ENCODE data around the gene FBXO47. TPM values are rescaled to one million over a fixed set of nuclear protein-coding genes. Genes with fewer than 3 reads are reported as not detected.

FBXO47 gene
- total and polyA plus RNA-seq, 12 donors, result not detected

GRCh38 chr17:38897176-38897575 lies 70.0 kb downstream of the FBXO47 start:
- TF ChIP-seq CTCF (IDR thresholded peaks at IDR 0.05), result no peak

GRCh38 chr17:38896346-38896954 lies 70.8 kb downstream of the FBXO47 start:
- intact Hi-C loops (cut with DNase I), result no loop called here
- peaks cover 0 to 72% (median 20%) of the 10 kb centered on the region in 9 donors for H3K36me3 ChIP-seq
- ATAC-seq (peak in 5 of 8 donors; percentile 5 to 18 (median 15)), DNase-seq (peak; percentile 54)
- no peak overlapping the region for H3K4me3 ChIP-seq
- H3K27me3 ChIP-seq, result no peaks in the 10 kb centered on the region
- H3K4me1 ChIP-seq, result peaks cover 40 to 99% (median 82%) of the 10 kb centered on the region in 9 donors
- 52 to 61% methylated on average over 13 of the region's 13 CpGs for WGBS, 2 donors
- H3K27ac ChIP-seq, result peak overlapping the region; percentile 37 to 86 (median 68)
- no peaks in the 10 kb centered on the region for H3K9me3 ChIP-seq
- TF ChIP-seq CTCF (IDR thresholded peaks at IDR 0.05), result no peak

More at GRCh38 chr17:38897176-38897575, 70.0 kb downstream of the FBXO47 start:
- peaks cover 42 to 99% (median 90%) of the 10 kb centered on the region in 9 donors for H3K4me1 ChIP-seq
- intact Hi-C loops (cut with DNase I), result no loop called here
- H3K36me3 ChIP-seq, result peaks cover 0 to 66% (median 15%) of the 10 kb centered on the region in 9 donors
- H3K27ac ChIP-seq, result peak overlapping the region; percentile 64 to 86 (median 75)
- peak overlapping the region in 2 of 10 donors; percentile 10 to 11 for H3K4me3 ChIP-seq
- ATAC-seq (peak; percentile 64 to 78 (median 74)), DNase-seq (peak; percentile 86 to 89)
- H3K27me3 ChIP-seq, result no peaks in the 10 kb centered on the region
- WGBS, 2 donors, result 23 to 28% methylated on average over 6 of the region's 6 CpGs
- no peaks in the 10 kb centered on the region for H3K9me3 ChIP-seq

- H3K36me3 ChIP-seq, result peaks cover 0 to 84% (median 33%) of the 10 kb centered on the region in 9 donors
- ATAC-seq, result no peak
- TF ChIP-seq CTCF (IDR thresholded peaks at IDR 0.05), result no peak
Measured at GRCh38 chr17:38894276-38894675, 72.9 kb downstream of the FBXO47 start.

GRCh38 chr17:38893607-38894006 lies 73.6 kb downstream of the FBXO47 start:
- TF ChIP-seq CTCF (IDR thresholded peaks at IDR 0.05), result no peak
- DNase-seq (peak in 1 of 2 donors; percentile 52), ATAC-seq (peak in 7 of 8 donors; percentile 25 to 51 (median 38))
- Histone ChIP-seq H3K4me1 (peaks cover 26 to 94% (median 55%) of the 10 kb centered on the region in 9 donors), H3K27me3 (no peaks in the 10 kb centered on the region), H3K4me3 (no peak overlapping the region), H3K9me3 (no peaks in the 10 kb centered on the region), H3K36me3 (peaks cover 0 to 84% (median 30%) of the 10 kb centered on the region in 9 donors), H3K27ac (peak overlapping the region; percentile 15 to 89 (median 73))
- intact Hi-C loops (cut with DNase I), result no loop called here
- WGBS, 2 donors, result 30 to 47% methylated on average over 6 of the region's 6 CpGs

More at GRCh38 chr17:38894276-38894675, 72.9 kb downstream of the FBXO47 start:
- H3K9me3 ChIP-seq, result no peaks in the 10 kb centered on the region
- WGBS, 2 donors, result 34 to 48% methylated on average over 7 of the region's 7 CpGs
- DNase-seq, result no peak
- intact Hi-C loops (cut with DNase I), result no loop called here
- H3K4me1 ChIP-seq, result peaks cover 29 to 99% (median 61%) of the 10 kb centered on the region in 9 donors
- H3K27ac ChIP-seq, result peak overlapping the region in 9 of 10 donors; percentile 38 to 89 (median 73)
- no peak overlapping the region for H3K4me3 ChIP-seq
- H3K27me3 ChIP-seq, result no peaks in the 10 kb centered on the region

All from heart right ventricle (tissue), 16 donors.